Testis (tissue), 2 donors: ENCODE results near the gene C16orf54.

Source experiments
- CTCF ChIP-seq, 3 experiments: fragments of 450-650 bp in 2 of 3; fragments of 200-600 bp in 1 of 3; sonication (generic) in 1 of 3; IDR thresholded peaks; one replicate each; pipeline ENCODE4 v1.5.1; 2016 to 2019; ENCODE audit warnings: antibody characterized with exemption in 3 of 3, mild to moderate bottlenecking in 2 of 3, moderate library complexity in 1 of 3
- POLR2A ChIP-seq: fragments of 450-650 bp; IDR thresholded peaks from one replicate; pipeline ENCODE4 v1.6.1; 2017; ENCODE audit warnings: antibody characterized with exemption, mild to moderate bottlenecking, moderate library complexity

GRCh38 chr16:29743827-29744531, 1.8 kb downstream of the C16orf54 start:
- TF ChIP-seq POLR2A = no peak
- no peak for TF ChIP-seq CTCF (IDR thresholded peaks at IDR 0.05)
